ENCODE results near the gene NUP205. TPM values are rescaled to one million over a fixed set of nuclear protein-coding genes. Genes with fewer than 3 reads are reported as not detected.

The NUP205 gene
- polyA plus RNA-seq, 1 donor from 2014 or later, result 32.3 TPM

- Histone ChIP-seq H3K9me3 (ENCODE audit: low read length) (no peaks in the 10 kb centered on the region), H3F3A (ENCODE audit: insufficient read depth, low read length, poor library complexity, severe bottlenecking) (no peaks in the 10 kb centered on the region), H3K9ac (ENCODE audit: low read length) (no peak overlapping the region), H3K9me2 (ENCODE audit: insufficient read depth, low read length) (no peaks in the 10 kb centered on the region), H4K20me1 (ENCODE audit: insufficient read depth) (no peaks in the 10 kb centered on the region), H3K4me2 (ENCODE audit: low read length) (no peak overlapping the region), H3K4me3 (ENCODE audit: low read length) (no peak overlapping the region), H3K79me2 (replicated peaks; ENCODE audit: insufficient read depth, low read length) (no peaks in the 10 kb centered on the region), H2AFZ (ENCODE audit: low read depth, low read length) (no peak overlapping the region), H3K27ac (ENCODE audit: low read length) (no peak overlapping the region), H3K27me3 (ENCODE audit: insufficient read depth, low read depth, low read length) (no peaks in the 10 kb centered on the region), H3K36me3 (ENCODE audit: insufficient read depth, low read length) (no peaks in the 10 kb centered on the region)
- TF ChIP-seq EZH2 (IDR thresholded peaks at IDR 0.05; ENCODE audit: borderline replicate concordance, insufficient read depth, low read length, poor library complexity, severe bottlenecking) (no peak), MXI1 (conservative IDR thresholded peaks at IDR 0.05; ENCODE audit: poor library complexity, severe bottlenecking) (no peak), POLR2AphosphoS5 (IDR thresholded peaks at IDR 0.05) (no peak), EP300 (conservative IDR thresholded peaks at IDR 0.05; ENCODE audit: poor library complexity, severe bottlenecking) (no peak)
These were observed 15.8 kb downstream of the NUP205 start for GRCh38 chr7:135573541-135573940.

- Histone ChIP-seq H2AFZ (ENCODE audit: low read depth, low read length) (no peak overlapping the region), H4K20me1 (ENCODE audit: insufficient read depth) (no peaks in the 10 kb centered on the region), H3K27me3 (ENCODE audit: insufficient read depth, low read depth, low read length) (no peaks in the 10 kb centered on the region), H3K4me3 (ENCODE audit: low read length) (no peak overlapping the region), H3K9me2 (ENCODE audit: insufficient read depth, low read length) (no peaks in the 10 kb centered on the region), H3K79me2 (replicated peaks; ENCODE audit: insufficient read depth, low read length) (no peaks in the 10 kb centered on the region), H3K4me2 (ENCODE audit: low read length) (no peak overlapping the region), H3F3A (ENCODE audit: insufficient read depth, low read length, poor library complexity, severe bottlenecking) (no peaks in the 10 kb centered on the region), H3K27ac (ENCODE audit: low read length) (no peak overlapping the region), H3K9me3 (ENCODE audit: low read length) (no peaks in the 10 kb centered on the region), H3K9ac (ENCODE audit: low read length) (no peak overlapping the region), H3K36me3 (ENCODE audit: insufficient read depth, low read length) (no peaks in the 10 kb centered on the region)
- TF ChIP-seq EZH2 (IDR thresholded peaks at IDR 0.05; ENCODE audit: borderline replicate concordance, insufficient read depth, low read length, poor library complexity, severe bottlenecking) (no peak), SMC3 (conservative IDR thresholded peaks at IDR 0.05; ENCODE audit: poor library complexity) (no peak), REST (IDR thresholded peaks at IDR 0.05; ENCODE audit: borderline replicate concordance) (no peak), EP300 (conservative IDR thresholded peaks at IDR 0.05; ENCODE audit: poor library complexity, severe bottlenecking) (no peak), MXI1 (conservative IDR thresholded peaks at IDR 0.05; ENCODE audit: poor library complexity, severe bottlenecking) (no peak), POLR2AphosphoS5 (IDR thresholded peaks at IDR 0.05) (no peak), CTCF (IDR thresholded peaks at IDR 0.05; ENCODE audit: poor library complexity, severe bottlenecking) (no peak), TAF1 (IDR thresholded peaks at IDR 0.05; ENCODE audit: low read depth) (no peak), RAD21 (conservative IDR thresholded peaks at IDR 0.05) (no peak)
These were observed 17.6 kb downstream of the NUP205 start for GRCh38 chr7:135575296-135575695.
